ENCODE results near the gene SMAD6. TPM values are rescaled to one million over a fixed set of nuclear protein-coding genes. Genes with fewer than 3 reads are reported as not detected.

The SMAD6 gene
- total and polyA plus RNA-seq, 10 of the 15 experiments (the other 5 are each of a cell fraction or from before 2014, with no cell fraction given): under 0.01 to 0.10 (median 0.03) TPM; not detected in 7

DNA sequence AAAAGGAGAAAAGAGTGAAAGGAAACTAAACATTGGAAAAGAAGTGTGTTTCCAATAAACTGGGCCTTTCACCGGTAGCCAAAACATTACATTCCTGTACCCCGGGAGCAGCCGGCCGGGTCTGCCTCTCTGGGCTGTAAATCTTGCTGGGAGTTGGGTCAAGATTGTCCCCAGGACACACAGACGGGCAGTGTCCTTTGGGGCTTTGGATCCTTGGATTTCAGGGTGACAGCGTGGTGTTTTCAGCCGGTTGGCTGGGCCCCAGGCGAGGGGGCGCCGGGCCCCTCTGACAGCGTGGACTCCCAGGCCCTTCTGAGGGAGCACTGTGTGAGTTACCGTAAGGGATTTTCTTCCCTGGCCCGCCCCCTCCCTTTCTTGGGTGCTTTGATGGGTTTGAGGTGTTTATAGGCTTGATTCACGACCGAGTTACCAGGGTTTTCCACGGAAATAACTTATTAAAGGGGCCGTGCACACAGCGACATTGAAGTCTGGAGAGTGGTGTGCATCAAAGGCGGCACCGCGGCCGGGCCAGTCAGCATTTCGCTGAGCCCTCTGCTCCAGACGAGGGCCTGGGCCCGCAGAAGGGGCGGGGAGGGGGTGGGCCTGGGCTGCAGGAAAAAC, 27.4 kb downstream of the SMAD6 start (continued):
- no peak for TF ChIP-seq PBX3 (IDR thresholded peaks at IDR 0.05; ENCODE audit: insufficient replicate concordance, low read depth, low read length)
- no peak for TF ChIP-seq ZBED1 (IDR thresholded peaks at IDR 0.05; ENCODE audit: borderline replicate concordance)
- no peak for TF ChIP-seq RB1 (IDR thresholded peaks at IDR 0.05; ENCODE audit: borderline replicate concordance)
- TF ChIP-seq NKRF (conservative IDR thresholded peaks at IDR 0.05): no peak
- TF ChIP-seq EGR1 (IDR thresholded peaks at IDR 0.05; ENCODE audit: borderline replicate concordance in 1 of 2, low read depth in 2 of 2, low read length in 2 of 2): no peak

DNA sequence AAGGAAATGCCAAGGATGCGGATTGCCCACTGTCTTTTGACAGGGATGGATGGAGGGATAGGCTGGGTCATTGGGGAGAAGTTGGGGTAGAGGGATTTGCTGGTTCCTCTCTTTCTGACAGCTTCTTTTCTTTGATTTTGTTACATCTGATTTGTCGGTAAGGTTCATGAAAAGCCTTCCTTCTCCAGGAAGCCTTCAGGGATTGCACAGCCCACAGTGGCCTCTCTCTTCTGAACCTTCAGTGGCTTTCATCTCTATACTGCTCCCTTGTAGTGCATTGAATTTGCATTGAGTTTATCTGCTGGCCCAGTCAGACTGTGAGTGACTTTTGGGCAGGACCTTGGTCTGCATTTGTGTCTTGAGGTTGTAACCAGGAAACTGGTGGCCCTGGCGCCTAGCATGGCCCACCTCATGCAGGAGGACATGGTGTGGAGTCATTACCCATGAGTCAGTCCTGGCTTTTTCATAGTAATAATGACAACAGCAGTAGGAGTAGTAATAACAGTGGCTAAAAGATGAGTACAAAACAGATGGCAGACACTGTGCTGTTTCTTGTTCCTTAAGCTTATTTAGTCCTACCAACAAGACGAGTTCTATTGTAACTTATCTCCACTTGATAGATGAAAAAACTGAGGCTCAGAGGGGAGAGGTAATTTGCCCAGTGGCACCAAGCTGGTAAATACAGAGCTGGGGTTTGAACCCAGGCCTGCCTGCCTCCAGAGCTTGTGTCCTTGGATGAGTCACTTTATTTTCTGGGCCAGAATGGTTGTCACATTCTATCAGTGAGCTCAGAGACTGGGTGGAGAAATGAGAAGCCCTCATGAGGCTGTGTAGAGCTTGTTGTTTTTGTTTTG, 28.4 kb downstream of the SMAD6 start:
- Histone ChIP-seq H3K4me3 (no peak overlapping the region), H3K79me2 (ENCODE audit: control insufficient read depth, insufficient read depth, low read length) (no peaks in the 10 kb centered on the region), H3K27ac (ENCODE audit: control insufficient read depth, insufficient read depth) (no peak overlapping the region), H4K20me1 (ENCODE audit: control insufficient read depth, insufficient read depth) (no peaks in the 10 kb centered on the region), H2AFZ (ENCODE audit: control insufficient read depth, low read depth, low read length) (no peak overlapping the region), H3K36me3 (ENCODE audit: control insufficient read depth in 2 of 2, insufficient read depth in 2 of 2, low read length in 1 of 2) (no peaks in the 10 kb centered on the region), H3K9ac (ENCODE audit: control insufficient read depth, insufficient read depth, low read length) (no peak overlapping the region), H3K9me3 (replicated peaks; ENCODE audit: control insufficient read depth, insufficient read depth, low read length) (no peaks in the 10 kb centered on the region), H3K4me2 (ENCODE audit: control insufficient read depth, insufficient read depth) (no peak overlapping the region), H3K27me3 (replicated peaks in 1 of 2; ENCODE audit: control insufficient read depth in 2 of 2, insufficient read depth in 2 of 2, low read length in 1 of 2) (no peaks in the 10 kb centered on the region; a peak in 3 of 4 replicates), H3K4me1 (ENCODE audit: control insufficient read depth, insufficient read depth, low read length) (no peaks in the 10 kb centered on the region)
- CTCF ChIA-PET: interaction anchor here (0.6 to 1.1 kb wide), 3 partner anchors 16 to 616 kb away, joined by 3 read pairs; no protein-coding TSS in a partner anchor
- intact Hi-C loops (cut with micrococcal nuclease; ENCODE audit: unreplicated experiment): no loop called here
- in situ Hi-C loops (cut with MboI): no loop called here
- ATAC-seq (peak; percentile 52), DNase-seq (ENCODE audit: low read depth, low spot score) (no peak), FAIRE-seq (no peak)
- RAD21 ChIA-PET (ENCODE audit: unreplicated experiment): no interaction called here
- 41% methylated on average over 4 of the region's 4 CpGs for WGBS (ENCODE audit: insufficient coverage, insufficient replicate concordance, low lambda C conversion rate, missing lambda C conversion rate)
- POLR2A ChIA-PET: no interaction called here
- SMC1A ChIA-PET (ENCODE audit: uncharacterized antibody, unreplicated experiment): interaction anchor here (0.7 to 1.1 kb wide), 2 partner anchors 15 to 16 kb away, joined by 3 read pairs; no protein-coding TSS in a partner anchor
- BruUV-seq (replicated peaks): no TSS peak
- no peak for TF ChIP-seq KLF5 (IDR thresholded peaks at IDR 0.05; ENCODE audit: partially characterized antibody)
- TF ChIP-seq CBX3 (IDR thresholded peaks at IDR 0.05; ENCODE audit: borderline replicate concordance, low read depth): no peak
- TF ChIP-seq CBX5 (IDR thresholded peaks at IDR 0.05; ENCODE audit: low read depth): no peak
- no peak for TF ChIP-seq RBBP5 (conservative IDR thresholded peaks at IDR 0.05)
- no peak for TF ChIP-seq SUPT20H (IDR thresholded peaks at IDR 0.05; ENCODE audit: borderline replicate concordance, control insufficient read depth, low read depth, low read length)
- no peak for TF ChIP-seq ESRRA (IDR thresholded peaks at IDR 0.05; ENCODE audit: low read length)
- TF ChIP-seq SKIL (IDR thresholded peaks at IDR 0.05; ENCODE audit: low read depth, poor library complexity, severe bottlenecking): no peak
- no peak for TF ChIP-seq SREBF1 (IDR thresholded peaks at IDR 0.05; ENCODE audit: low read length)
- no peak for TF ChIP-seq ZNF24 (IDR thresholded peaks at IDR 0.05)
- no peak for TF ChIP-seq RAD21 (IDR thresholded peaks at IDR 0.05; ENCODE audit: insufficient read depth, low read depth, low read length)

All from GM12878 (cell line).